SK-N-SH (cell line): ENCODE results near the gene RIC3. TPM values are rescaled to one million over a fixed set of nuclear protein-coding genes. Genes with fewer than 3 reads are reported as not detected.

Experiments
- CTCF ChIA-PET: fragments of 300-600, 350-600 bp; formaldehyde crosslinking; extraction: SDS; loops from one replicate; lab custom pipeline; 2021; lab: Yijun Ruan, JAX
- POLR2A ChIA-PET: fragments of 350-600 bp; sonication (Branson Sonifier 250); formaldehyde crosslinking; extraction: SDS; loops from one replicate; lab custom pipeline; 2020; ENCODE audit warnings: antibody characterized with exemption, inconsistent platforms; lab: Yijun Ruan, JAX
- DNase-seq: peaks from one replicate; pipeline ENCODE4 v3.0.0; 2012
- H2AFZ ChIP-seq: fragments of 200-600 bp; sonication (generic); 2 replicates; pipeline ENCODE4 v1.8.1; 2016; ENCODE audit warnings: antibody characterized with exemption, mild to moderate bottlenecking, low read depth
- H3F3A ChIP-seq: fragments of 200-600 bp; sonication (generic); replicated peaks from 2 replicates; pipeline ENCODE3; 2016; ENCODE audit warnings: antibody characterized with exemption, mild to moderate bottlenecking; ENCODE audit not compliant: insufficient read depth
- H3K27ac ChIP-seq, 2 experiments: fragments of 200-500 bp in 1 of 2; fragments of 200-600 bp in 1 of 2; sonication (Bioruptor generic) in 1 of 2; sonication (generic), shearing (Covaris generic) in 1 of 2; 2 replicates each; pipeline versions ENCODE4 v1.5.1 to v1.6.1; 2014 to 2016; ENCODE audit warnings: low read depth in 2 of 2, inconsistent platforms in 1 of 2, low read length in 1 of 2, mild to moderate bottlenecking in 1 of 2, mixed read lengths in 1 of 2
- H3K27me3 ChIP-seq: fragments of 200-600 bp; sonication (generic), shearing (Covaris generic); 2 replicates; pipeline ENCODE4 v1.6.1; 2016; ENCODE audit warnings: mixed run types; ENCODE audit not compliant: insufficient read depth
- H3K36me3 ChIP-seq, 2 experiments: fragments of 200-500 bp in 1 of 2; fragments of 200-600 bp in 1 of 2; sonication (Bioruptor generic) in 1 of 2; sonication (generic) in 1 of 2; replicated peaks in 1 of 2; 2 replicates each; pipeline versions ENCODE3 to v1.5.1; 2014 to 2016; ENCODE audit warnings: low read length in 1 of 2, mild to moderate bottlenecking in 1 of 2; ENCODE audit not compliant: insufficient read depth in 2 of 2, control insufficient read depth in 1 of 2
- H3K4me1 ChIP-seq, 2 experiments: fragments of 200-500 bp in 1 of 2; fragments of 200-600 bp in 1 of 2; sonication (Bioruptor generic) in 1 of 2; sonication (generic), shearing (Covaris generic) in 1 of 2; 2 replicates each; pipeline versions ENCODE4 v1.5.1 to v1.6.1; 2014 to 2016; ENCODE audit warnings: low read depth in 1 of 2, low read length in 1 of 2, mixed run types in 1 of 2; ENCODE audit not compliant: insufficient read depth in 2 of 2, control insufficient read depth in 1 of 2
- H3K4me2 ChIP-seq: fragments of 200-600 bp; sonication (generic), shearing (Covaris generic); 2 replicates; pipeline ENCODE4 v1.6.1; 2017; ENCODE audit warnings: mixed run types
- H3K4me3 ChIP-seq, 2 experiments: fragments of 200-500 bp in 1 of 2; fragments of 200-600 bp in 1 of 2; sonication (Bioruptor generic) in 1 of 2; sonication (generic), shearing (Covaris generic) in 1 of 2; 2 replicates each; pipeline versions ENCODE4 v1.5.1 to v1.8.1; 2014 to 2016; ENCODE audit warnings: low read depth in 2 of 2, inconsistent platforms in 1 of 2, low read length in 1 of 2, mild to moderate bottlenecking in 1 of 2, mixed read lengths in 1 of 2, moderate library complexity in 1 of 2
- H3K79me2 ChIP-seq: fragments of 200-600 bp; sonication (generic); 2 replicates; pipeline ENCODE4 v1.8.1; 2017; ENCODE audit warnings: mild to moderate bottlenecking; ENCODE audit not compliant: insufficient read depth
- H3K9ac ChIP-seq: fragments of 200-600 bp; sonication (generic); 2 replicates; pipeline ENCODE4 v1.6.1; 2017; ENCODE audit warnings: mixed run types
- H3K9me2 ChIP-seq: fragments of 200-600 bp; sonication (generic); 2 replicates; pipeline ENCODE4 v1.6.1; 2017; ENCODE audit warnings: mixed run types
- H3K9me3 ChIP-seq: fragments of 200-600 bp; sonication (generic); 2 replicates; pipeline ENCODE4 v1.6.1; 2017; ENCODE audit warnings: mixed run types, mild to moderate bottlenecking, moderate library complexity
- H4K20me1 ChIP-seq: fragments of 200-600 bp; sonication (generic); 2 replicates; pipeline ENCODE4 v1.6.1; 2017; ENCODE audit warnings: mild to moderate bottlenecking, mixed run types; ENCODE audit not compliant: insufficient read depth
- ELF1 ChIP-seq: IDR thresholded peaks from 2 replicates; pipeline ENCODE4 v1.4.0; 2012
- EZH2phosphoT487 ChIP-seq: fragments of 200-600 bp; sonication (generic); IDR thresholded peaks from 2 replicates; pipeline ENCODE4 v1.6.1; 2017; ENCODE audit warnings: low read depth, mixed run types, mild to moderate bottlenecking, antibody characterized with exemption, moderate library complexity, borderline replicate concordance
- GABPA ChIP-seq: IDR thresholded peaks from 2 replicates; pipeline ENCODE4 v1.4.0; 2012; ENCODE audit warnings: low read depth, mild to moderate bottlenecking
- GATA2 ChIP-seq: sonication (generic); formaldehyde crosslinking; IDR thresholded peaks from 2 replicates; pipeline ENCODE4 v1.5.0; 2020; ENCODE audit warnings: mild to moderate bottlenecking, missing genetic modification reagents
- MAX ChIP-seq: IDR thresholded peaks from 2 replicates; pipeline ENCODE4 v1.4.0; 2012; ENCODE audit warnings: low read depth
- MXI1 ChIP-seq: IDR thresholded peaks from 2 replicates; pipeline ENCODE4 v1.6.1; 2012; ENCODE audit warnings: mild to moderate bottlenecking, low read depth, low read length, improper control_type of control experiment
- NFIC ChIP-seq: IDR thresholded peaks from 2 replicates; pipeline ENCODE4 v1.4.0; 2012; ENCODE audit warnings: borderline replicate concordance
- NRF1 ChIP-seq: IDR thresholded peaks from 2 replicates; pipeline ENCODE4 v1.6.1; 2012; ENCODE audit warnings: low read depth, mild to moderate bottlenecking, low read length
- RAD21 ChIP-seq: IDR thresholded peaks from 2 replicates; pipeline ENCODE4 v1.6.1; 2012; ENCODE audit warnings: mild to moderate bottlenecking, low read length
- RCOR1 ChIP-seq: fragments of 150-350 bp; IDR thresholded peaks from 2 replicates; pipeline ENCODE4 v1.6.1; 2017; ENCODE audit warnings: antibody characterized with exemption, low read length
- SIN3A ChIP-seq: IDR thresholded peaks from 2 replicates; pipeline ENCODE4 v1.6.1; 2012; ENCODE audit warnings: low read depth, mild to moderate bottlenecking, low read length, moderate library complexity, borderline replicate concordance
- YY1 ChIP-seq: IDR thresholded peaks from 2 replicates; pipeline ENCODE4 v1.4.0; 2012; ENCODE audit warnings: low read depth, mild to moderate bottlenecking
- ZBTB33 ChIP-seq: IDR thresholded peaks from 2 replicates; pipeline ENCODE4 v1.4.0; 2012; ENCODE audit warnings: low read depth, borderline replicate concordance
- WGBS: methylation state at CpG from one replicate; pipeline ENCODE4 v1.1.6; 2017; ENCODE audit warnings: low lambda C conversion rate; 5-methylcytosine and 5-hydroxymethylcytosine counted together
- polyA plus RNA-seq, 3 experiments: library from polyadenylated mRNA; depleted of rRNA; stranded (reverse); fragments of >200 nt; gene quantifications; 2 replicates each; pipeline ENCODE4 v1.2.3, GENCODE V29; 2012
- TF ChIP-seq, protein P1 (sequence below): IDR thresholded peaks from 2 replicates; pipeline ENCODE4 v1.4.0; 2012; ENCODE audit warnings: low read depth, borderline replicate concordance
- TF ChIP-seq, protein P2 (sequence below): IDR thresholded peaks from 2 replicates; pipeline ENCODE4; 2012

The RIC3 gene
- polyA plus RNA-seq, 1 of the 3 experiments (the other 2 are of a cell fraction) = 0.54 TPM

- no peak for TF ChIP-seq ZBTB33
- TF ChIP-seq GABPA = no peak
- TF ChIP-seq SIN3A = no peak
- TF ChIP-seq, protein P1, sequence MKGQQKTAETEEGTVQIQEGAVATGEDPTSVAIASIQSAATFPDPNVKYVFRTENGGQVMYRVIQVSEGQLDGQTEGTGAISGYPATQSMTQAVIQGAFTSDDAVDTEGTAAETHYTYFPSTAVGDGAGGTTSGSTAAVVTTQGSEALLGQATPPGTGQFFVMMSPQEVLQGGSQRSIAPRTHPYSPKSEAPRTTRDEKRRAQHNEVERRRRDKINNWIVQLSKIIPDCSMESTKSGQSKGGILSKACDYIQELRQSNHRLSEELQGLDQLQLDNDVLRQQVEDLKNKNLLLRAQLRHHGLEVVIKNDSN = no peak
- TF ChIP-seq NRF1 = no peak
- no peak for TF ChIP-seq MAX
- no peak for TF ChIP-seq EZH2phosphoT487
- TF ChIP-seq NFIC = no peak
- TF ChIP-seq, protein P2, sequence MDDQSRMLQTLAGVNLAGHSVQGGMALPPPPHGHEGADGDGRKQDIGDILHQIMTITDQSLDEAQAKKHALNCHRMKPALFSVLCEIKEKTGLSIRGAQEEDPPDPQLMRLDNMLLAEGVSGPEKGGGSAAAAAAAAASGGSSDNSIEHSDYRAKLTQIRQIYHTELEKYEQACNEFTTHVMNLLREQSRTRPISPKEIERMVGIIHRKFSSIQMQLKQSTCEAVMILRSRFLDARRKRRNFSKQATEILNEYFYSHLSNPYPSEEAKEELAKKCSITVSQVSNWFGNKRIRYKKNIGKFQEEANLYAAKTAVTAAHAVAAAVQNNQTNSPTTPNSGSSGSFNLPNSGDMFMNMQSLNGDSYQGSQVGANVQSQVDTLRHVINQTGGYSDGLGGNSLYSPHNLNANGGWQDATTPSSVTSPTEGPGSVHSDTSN = no peak
- TF ChIP-seq GATA2 = peak; percentile 69
- TF ChIP-seq YY1 = no peak
- TF ChIP-seq RCOR1 = no peak
- no peak for TF ChIP-seq ELF1
Measured at GRCh38 chr11:8067929-8068575, 100.8 kb downstream of the RIC3 start (continued).

- peak overlapping the region in 1 of 2 experiments; percentile 99; a peak in 2 of 4 replicates for H3K27ac ChIP-seq
- H3K27me3 ChIP-seq = no peaks in the 10 kb centered on the region; the same call in 1 of the 2 replicates
- H2AFZ ChIP-seq = no peak overlapping the region
- no peak for DNase-seq
- ChIA-PET CTCF (interaction anchor here (1.0 to 11.8 kb wide), 15 partner anchors 9 to 893 kb away, joined by 3 to 230 read pairs (median 8); partner anchors contain the start of genes EIF3F and TUB), POLR2A (interaction anchor here (0.7 to 3.3 kb wide), 12 partner anchors 11 to 200 kb away, joined by 3 to 27 read pairs (median 5); partner anchors contain the start of gene TUB)
- H4K20me1 ChIP-seq = no peaks in the 10 kb centered on the region
- H3K36me3 ChIP-seq = no peaks in the 10 kb centered on the region
- H3K4me3 ChIP-seq = no peak overlapping the region
- H3K9me2 ChIP-seq = no peaks in the 10 kb centered on the region
- peaks cover 12 to 54% of the 10 kb centered on the region in 2 experiments for H3K4me1 ChIP-seq
- 80% methylated on average over 4 of the region's 4 CpGs for WGBS
- no peaks in the 10 kb centered on the region for H3K9me3 ChIP-seq
- H3K79me2 ChIP-seq = no peaks in the 10 kb centered on the region
- H3F3A ChIP-seq = peaks cover 20% of the 10 kb centered on the region
- TF ChIP-seq RAD21 = 0 out of 2 replicates have a peak, but pooled peaks have one; percentile 10
- no peak for TF ChIP-seq ELF1
- TF ChIP-seq NFIC = no peak
- 0 out of 2 replicates have a peak, but pooled peaks have one; percentile 14 for TF ChIP-seq MXI1
- H3K4me2 ChIP-seq = no peak overlapping the region
- H3K9ac ChIP-seq = no peak overlapping the region
Measured at GRCh38 chr11:8067567-8067928, 101.3 kb downstream of the RIC3 start.
